WTC11 (cell line): ENCODE results near the gene CHRNE. TPM values are rescaled to one million over a fixed set of nuclear protein-coding genes. Genes with fewer than 3 reads are reported as not detected.

Experiments used
- ATAC-seq: fragments of 200-7000 bp; cut with Tn5 transposase; 2 replicates; pipeline ENCODE4 v1.10.0; 2021; ENCODE audit warnings: mild to moderate bottlenecking, moderate library complexity
- CTCF ChIA-PET: fragments of 300-600 bp; sonication (Branson Sonifier 250); formaldehyde crosslinking; loops from one replicate; lab custom pipeline; 2021; ENCODE audit warnings: antibody characterized with exemption; lab: Charles Lee
- POLR2A ChIA-PET: fragments of 350-600 bp; sonication (Branson Sonifier 250); formaldehyde crosslinking; loops from one replicate; lab custom pipeline; 2021; ENCODE audit warnings: antibody characterized with exemption; lab: Charles Lee
- DNase-seq: peaks from one replicate; pipeline ENCODE4 v3.0.0; 2021; ENCODE audit warnings: low spot score
- H3K27ac Mint-ChIP-seq: 2 replicates; pipeline ENCODE4 v1.8.0; 2021; ENCODE audit warnings: mixed read lengths
- H3K27me3 Mint-ChIP-seq: 2 replicates; pipeline ENCODE4 v1.8.0; 2021; ENCODE audit warnings: low read depth, mild to moderate bottlenecking, moderate library complexity, mixed read lengths
- H3K36me3 Mint-ChIP-seq: 2 replicates; pipeline ENCODE4 v1.8.0; 2021; ENCODE audit warnings: mixed read lengths
- H3K4me1 Mint-ChIP-seq: 2 replicates; pipeline ENCODE4 v1.8.0; 2022; ENCODE audit warnings: mixed read lengths
- H3K4me3 Mint-ChIP-seq: 2 replicates; pipeline ENCODE4 v1.8.0; 2021; ENCODE audit warnings: mild to moderate bottlenecking, moderate library complexity, mixed read lengths
- H3K9me3 Mint-ChIP-seq: 2 replicates; pipeline ENCODE4 v1.8.0; 2021; ENCODE audit warnings: mixed read lengths
- ELF4 ChIP-seq: sonication (generic); formaldehyde crosslinking; IDR thresholded peaks from 2 replicates; pipeline ENCODE4 v1.8.1; 2022; ENCODE audit warnings: low read depth, mild to moderate bottlenecking, moderate library complexity, missing genetic modification reagents
- ETV6 ChIP-seq: sonication (generic); formaldehyde crosslinking; IDR thresholded peaks from 2 replicates; pipeline ENCODE4 v1.8.1; 2022; ENCODE audit warnings: mild to moderate bottlenecking, missing genetic modification reagents
- GRHL2 ChIP-seq: fragments of 250-450 bp; sonication (Bioruptor Pico); IDR thresholded peaks from 2 replicates; pipeline ENCODE4 v1.8.0; 2022; ENCODE audit warnings: mild to moderate bottlenecking, moderate library complexity; ENCODE audit not compliant: insufficient replicate concordance, severe bottlenecking
- GTF2I ChIP-seq: fragments of 250-450 bp; sonication (Bioruptor Pico); conservative IDR thresholded peaks from 2 replicates; pipeline ENCODE4 v1.4.0; 2021; ENCODE audit warnings: mild to moderate bottlenecking
- MYBL2 ChIP-seq: sonication (generic); formaldehyde crosslinking; IDR thresholded peaks from 2 replicates; pipeline ENCODE4 v1.8.1; 2023; ENCODE audit warnings: mild to moderate bottlenecking, moderate library complexity, missing genetic modification reagents
- NR1H2 ChIP-seq: sonication (generic); formaldehyde crosslinking; IDR thresholded peaks from 2 replicates; pipeline ENCODE4 v1.9.0; 2021; ENCODE audit warnings: mild to moderate bottlenecking, moderate library complexity, missing genetic modification reagents
- NR2C2 ChIP-seq: sonication (generic); formaldehyde crosslinking; IDR thresholded peaks from 2 replicates; pipeline ENCODE4 v1.8.0; 2022; ENCODE audit warnings: mild to moderate bottlenecking, missing genetic modification reagents
- OVOL2 ChIP-seq: fragments of 250-450 bp; sonication (Bioruptor Pico); IDR thresholded peaks from 2 replicates; pipeline ENCODE4 v1.9.0; 2021; ENCODE audit warnings: mild to moderate bottlenecking, borderline replicate concordance
- RELA ChIP-seq: sonication (generic); formaldehyde crosslinking; IDR thresholded peaks from 2 replicates; pipeline ENCODE4 v1.8.1; 2022; ENCODE audit warnings: missing genetic modification reagents, mild to moderate bottlenecking, borderline replicate concordance
- ZNF138 ChIP-seq: sonication (generic); formaldehyde crosslinking; conservative IDR thresholded peaks from 2 replicates; pipeline ENCODE4 v1.8.1; 2022; ENCODE audit warnings: mild to moderate bottlenecking, moderate library complexity, missing genetic modification reagents
- ZNF219 ChIP-seq: sonication (generic); formaldehyde crosslinking; IDR thresholded peaks from 2 replicates; pipeline ENCODE4 v1.8.0; 2023; ENCODE audit warnings: missing genetic modification reagents, mild to moderate bottlenecking, borderline replicate concordance
- ZNF263 ChIP-seq: sonication (generic); formaldehyde crosslinking; IDR thresholded peaks from 2 replicates; pipeline ENCODE4 v1.8.1; 2022; ENCODE audit warnings: low read depth, mild to moderate bottlenecking, moderate library complexity, missing genetic modification reagents
- ZNF317 ChIP-seq: sonication (generic); formaldehyde crosslinking; IDR thresholded peaks from 2 replicates; pipeline ENCODE4 v1.8.1; 2023; ENCODE audit warnings: low read depth, mild to moderate bottlenecking, moderate library complexity, missing genetic modification reagents, borderline replicate concordance
- total RNA-seq: library from RNA; stranded (reverse); gene quantifications from 3 replicates; pipeline ENCODE4 v1.2.3, GENCODE V29; 2021
- TF ChIP-seq, protein P1 (sequence below): sonication (generic); formaldehyde crosslinking; IDR thresholded peaks from 2 replicates; pipeline ENCODE4 v1.8.1; 2023; ENCODE audit warnings: mild to moderate bottlenecking, missing genetic modification reagents, moderate library complexity
- TF ChIP-seq, protein P2 (sequence below): sonication (generic); formaldehyde crosslinking; IDR thresholded peaks from 2 replicates; pipeline ENCODE4 v1.8.1; 2023; ENCODE audit warnings: mild to moderate bottlenecking, missing genetic modification reagents
- TF ChIP-seq, protein P3 (sequence below): sonication (generic); formaldehyde crosslinking; IDR thresholded peaks from 2 replicates; pipeline ENCODE4 v1.8.0; 2022; ENCODE audit warnings: mild to moderate bottlenecking, missing genetic modification reagents
- TF ChIP-seq, protein P4 (sequence below): sonication (generic); formaldehyde crosslinking; IDR thresholded peaks from 2 replicates; pipeline ENCODE4 v1.8.0; 2023; ENCODE audit warnings: mild to moderate bottlenecking, missing genetic modification reagents
- TF ChIP-seq, protein P5 (sequence below): fragments of 250-450 bp; sonication (Bioruptor Pico); IDR thresholded peaks from 2 replicates; pipeline ENCODE4 v1.8.0; 2021; ENCODE audit warnings: mild to moderate bottlenecking
- TF ChIP-seq, protein P6 (sequence below): fragments of 250-450 bp; sonication (Bioruptor Pico); IDR thresholded peaks from 2 replicates; pipeline ENCODE4 v1.9.0; 2021; ENCODE audit warnings: moderate library complexity, mild to moderate bottlenecking, inconsistent platforms, borderline replicate concordance
- TF ChIP-seq, protein P7 (sequence below): sonication (generic); formaldehyde crosslinking; conservative IDR thresholded peaks from 2 replicates; pipeline ENCODE4 v1.8.1; 2023; ENCODE audit warnings: mild to moderate bottlenecking, low read depth, missing genetic modification reagents, moderate library complexity
- TF ChIP-seq, protein P8 (sequence below): fragments of 200-600 bp; IDR thresholded peaks from 2 replicates; pipeline ENCODE4 v1.8.0; 2022; ENCODE audit warnings: antibody characterized with exemption
- TF ChIP-seq, protein P9 (sequence below): sonication (generic); formaldehyde crosslinking; IDR thresholded peaks from 2 replicates; pipeline ENCODE4 v1.8.1; 2022; ENCODE audit warnings: low read depth, missing genetic modification reagents, borderline replicate concordance

The CHRNE gene
- total RNA-seq, 1 experiment from 2014 or later: 0.70 TPM

DNA sequence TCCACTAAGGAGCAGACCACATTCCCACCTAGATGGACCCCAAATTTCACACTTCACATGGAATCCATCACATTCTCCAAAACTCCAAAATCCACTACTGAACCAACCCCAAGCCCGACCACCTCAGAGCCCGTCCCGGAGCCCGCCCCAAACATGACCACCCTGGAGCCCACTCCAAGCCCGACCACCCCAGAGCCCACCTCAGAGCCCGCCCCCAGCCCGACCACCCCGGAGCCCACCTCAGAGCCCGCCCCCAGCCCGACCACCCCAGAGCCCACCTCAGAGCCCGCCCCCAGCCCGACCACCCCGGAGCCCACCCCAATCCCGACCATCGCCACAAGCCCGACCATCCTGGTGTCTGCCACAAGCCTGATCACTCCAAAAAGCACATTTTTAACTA lies 30.7 kb upstream of the CHRNE start (continued):
- no peak for TF ChIP-seq ZNF138 (CRISPR knock-in tag)
- no peak for TF ChIP-seq NR2C2 (CRISPR knock-in tag)
- TF ChIP-seq, protein P1, sequence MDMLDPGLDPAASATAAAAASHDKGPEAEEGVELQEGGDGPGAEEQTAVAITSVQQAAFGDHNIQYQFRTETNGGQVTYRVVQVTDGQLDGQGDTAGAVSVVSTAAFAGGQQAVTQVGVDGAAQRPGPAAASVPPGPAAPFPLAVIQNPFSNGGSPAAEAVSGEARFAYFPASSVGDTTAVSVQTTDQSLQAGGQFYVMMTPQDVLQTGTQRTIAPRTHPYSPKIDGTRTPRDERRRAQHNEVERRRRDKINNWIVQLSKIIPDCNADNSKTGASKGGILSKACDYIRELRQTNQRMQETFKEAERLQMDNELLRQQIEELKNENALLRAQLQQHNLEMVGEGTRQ (CRISPR knock-in tag): no peak
- TF ChIP-seq, protein P2, sequence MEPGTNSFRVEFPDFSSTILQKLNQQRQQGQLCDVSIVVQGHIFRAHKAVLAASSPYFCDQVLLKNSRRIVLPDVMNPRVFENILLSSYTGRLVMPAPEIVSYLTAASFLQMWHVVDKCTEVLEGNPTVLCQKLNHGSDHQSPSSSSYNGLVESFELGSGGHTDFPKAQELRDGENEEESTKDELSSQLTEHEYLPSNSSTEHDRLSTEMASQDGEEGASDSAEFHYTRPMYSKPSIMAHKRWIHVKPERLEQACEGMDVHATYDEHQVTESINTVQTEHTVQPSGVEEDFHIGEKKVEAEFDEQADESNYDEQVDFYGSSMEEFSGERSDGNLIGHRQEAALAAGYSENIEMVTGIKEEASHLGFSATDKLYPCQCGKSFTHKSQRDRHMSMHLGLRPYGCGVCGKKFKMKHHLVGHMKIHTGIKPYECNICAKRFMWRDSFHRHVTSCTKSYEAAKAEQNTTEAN (CRISPR knock-in tag): no peak
- no peak for TF ChIP-seq NR1H2 (CRISPR knock-in tag)
- TF ChIP-seq, protein P3, sequence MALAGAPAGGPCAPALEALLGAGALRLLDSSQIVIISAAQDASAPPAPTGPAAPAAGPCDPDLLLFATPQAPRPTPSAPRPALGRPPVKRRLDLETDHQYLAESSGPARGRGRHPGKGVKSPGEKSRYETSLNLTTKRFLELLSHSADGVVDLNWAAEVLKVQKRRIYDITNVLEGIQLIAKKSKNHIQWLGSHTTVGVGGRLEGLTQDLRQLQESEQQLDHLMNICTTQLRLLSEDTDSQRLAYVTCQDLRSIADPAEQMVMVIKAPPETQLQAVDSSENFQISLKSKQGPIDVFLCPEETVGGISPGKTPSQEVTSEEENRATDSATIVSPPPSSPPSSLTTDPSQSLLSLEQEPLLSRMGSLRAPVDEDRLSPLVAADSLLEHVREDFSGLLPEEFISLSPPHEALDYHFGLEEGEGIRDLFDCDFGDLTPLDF (CRISPR knock-in tag): no peak
- TF ChIP-seq ZNF263 (CRISPR knock-in tag): no peak
- TF ChIP-seq ZNF317 (CRISPR knock-in tag): no peak
- no peak for TF ChIP-seq MYBL2 (CRISPR knock-in tag)
- TF ChIP-seq, protein P4, sequence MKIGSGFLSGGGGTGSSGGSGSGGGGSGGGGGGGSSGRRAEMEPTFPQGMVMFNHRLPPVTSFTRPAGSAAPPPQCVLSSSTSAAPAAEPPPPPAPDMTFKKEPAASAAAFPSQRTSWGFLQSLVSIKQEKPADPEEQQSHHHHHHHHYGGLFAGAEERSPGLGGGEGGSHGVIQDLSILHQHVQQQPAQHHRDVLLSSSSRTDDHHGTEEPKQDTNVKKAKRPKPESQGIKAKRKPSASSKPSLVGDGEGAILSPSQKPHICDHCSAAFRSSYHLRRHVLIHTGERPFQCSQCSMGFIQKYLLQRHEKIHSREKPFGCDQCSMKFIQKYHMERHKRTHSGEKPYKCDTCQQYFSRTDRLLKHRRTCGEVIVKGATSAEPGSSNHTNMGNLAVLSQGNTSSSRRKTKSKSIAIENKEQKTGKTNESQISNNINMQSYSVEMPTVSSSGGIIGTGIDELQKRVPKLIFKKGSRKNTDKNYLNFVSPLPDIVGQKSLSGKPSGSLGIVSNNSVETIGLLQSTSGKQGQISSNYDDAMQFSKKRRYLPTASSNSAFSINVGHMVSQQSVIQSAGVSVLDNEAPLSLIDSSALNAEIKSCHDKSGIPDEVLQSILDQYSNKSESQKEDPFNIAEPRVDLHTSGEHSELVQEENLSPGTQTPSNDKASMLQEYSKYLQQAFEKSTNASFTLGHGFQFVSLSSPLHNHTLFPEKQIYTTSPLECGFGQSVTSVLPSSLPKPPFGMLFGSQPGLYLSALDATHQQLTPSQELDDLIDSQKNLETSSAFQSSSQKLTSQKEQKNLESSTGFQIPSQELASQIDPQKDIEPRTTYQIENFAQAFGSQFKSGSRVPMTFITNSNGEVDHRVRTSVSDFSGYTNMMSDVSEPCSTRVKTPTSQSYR (CRISPR knock-in tag): no peak
- TF ChIP-seq, protein P5, sequence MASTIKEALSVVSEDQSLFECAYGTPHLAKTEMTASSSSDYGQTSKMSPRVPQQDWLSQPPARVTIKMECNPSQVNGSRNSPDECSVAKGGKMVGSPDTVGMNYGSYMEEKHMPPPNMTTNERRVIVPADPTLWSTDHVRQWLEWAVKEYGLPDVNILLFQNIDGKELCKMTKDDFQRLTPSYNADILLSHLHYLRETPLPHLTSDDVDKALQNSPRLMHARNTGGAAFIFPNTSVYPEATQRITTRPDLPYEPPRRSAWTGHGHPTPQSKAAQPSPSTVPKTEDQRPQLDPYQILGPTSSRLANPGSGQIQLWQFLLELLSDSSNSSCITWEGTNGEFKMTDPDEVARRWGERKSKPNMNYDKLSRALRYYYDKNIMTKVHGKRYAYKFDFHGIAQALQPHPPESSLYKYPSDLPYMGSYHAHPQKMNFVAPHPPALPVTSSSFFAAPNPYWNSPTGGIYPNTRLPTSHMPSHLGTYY: no peak
- TF ChIP-seq, protein P6, sequence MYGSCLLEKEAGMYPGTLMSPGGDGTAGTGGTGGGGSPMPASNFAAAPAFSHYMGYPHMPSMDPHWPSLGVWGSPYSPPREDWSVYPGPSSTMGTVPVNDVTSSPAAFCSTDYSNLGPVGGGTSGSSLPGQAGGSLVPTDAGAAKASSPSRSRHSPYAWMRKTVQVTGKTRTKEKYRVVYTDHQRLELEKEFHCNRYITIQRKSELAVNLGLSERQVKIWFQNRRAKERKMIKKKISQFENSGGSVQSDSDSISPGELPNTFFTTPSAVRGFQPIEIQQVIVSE (CRISPR knock-in tag): no peak

DNA sequence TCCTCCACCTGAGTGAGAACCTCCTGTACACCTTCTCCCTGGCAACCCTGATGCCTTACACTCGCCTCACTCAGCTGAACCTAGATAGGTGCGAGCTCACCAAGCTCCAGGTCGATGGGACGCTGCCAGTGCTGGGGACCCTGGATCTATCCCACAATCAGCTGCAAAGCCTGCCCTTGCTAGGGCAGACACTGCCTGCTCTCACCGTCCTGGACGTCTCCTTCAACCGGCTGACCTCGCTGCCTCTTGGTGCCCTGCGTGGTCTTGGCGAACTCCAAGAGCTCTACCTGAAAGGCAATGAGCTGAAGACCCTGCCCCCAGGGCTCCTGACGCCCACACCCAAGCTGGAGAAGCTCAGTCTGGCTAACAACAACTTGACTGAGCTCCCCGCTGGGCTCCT lies 29.9 kb upstream of the CHRNE start:
- no peak overlapping the region for H3K4me3 Mint-ChIP-seq
- TF ChIP-seq ETV6: no peak
- TF ChIP-seq, protein P7, sequence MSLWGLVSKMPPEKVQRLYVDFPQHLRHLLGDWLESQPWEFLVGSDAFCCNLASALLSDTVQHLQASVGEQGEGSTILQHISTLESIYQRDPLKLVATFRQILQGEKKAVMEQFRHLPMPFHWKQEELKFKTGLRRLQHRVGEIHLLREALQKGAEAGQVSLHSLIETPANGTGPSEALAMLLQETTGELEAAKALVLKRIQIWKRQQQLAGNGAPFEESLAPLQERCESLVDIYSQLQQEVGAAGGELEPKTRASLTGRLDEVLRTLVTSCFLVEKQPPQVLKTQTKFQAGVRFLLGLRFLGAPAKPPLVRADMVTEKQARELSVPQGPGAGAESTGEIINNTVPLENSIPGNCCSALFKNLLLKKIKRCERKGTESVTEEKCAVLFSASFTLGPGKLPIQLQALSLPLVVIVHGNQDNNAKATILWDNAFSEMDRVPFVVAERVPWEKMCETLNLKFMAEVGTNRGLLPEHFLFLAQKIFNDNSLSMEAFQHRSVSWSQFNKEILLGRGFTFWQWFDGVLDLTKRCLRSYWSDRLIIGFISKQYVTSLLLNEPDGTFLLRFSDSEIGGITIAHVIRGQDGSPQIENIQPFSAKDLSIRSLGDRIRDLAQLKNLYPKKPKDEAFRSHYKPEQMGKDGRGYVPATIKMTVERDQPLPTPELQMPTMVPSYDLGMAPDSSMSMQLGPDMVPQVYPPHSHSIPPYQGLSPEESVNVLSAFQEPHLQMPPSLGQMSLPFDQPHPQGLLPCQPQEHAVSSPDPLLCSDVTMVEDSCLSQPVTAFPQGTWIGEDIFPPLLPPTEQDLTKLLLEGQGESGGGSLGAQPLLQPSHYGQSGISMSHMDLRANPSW (CRISPR knock-in tag): no peak
- no peak for TF ChIP-seq OVOL2 (CRISPR knock-in tag)
- TF ChIP-seq, protein P8, sequence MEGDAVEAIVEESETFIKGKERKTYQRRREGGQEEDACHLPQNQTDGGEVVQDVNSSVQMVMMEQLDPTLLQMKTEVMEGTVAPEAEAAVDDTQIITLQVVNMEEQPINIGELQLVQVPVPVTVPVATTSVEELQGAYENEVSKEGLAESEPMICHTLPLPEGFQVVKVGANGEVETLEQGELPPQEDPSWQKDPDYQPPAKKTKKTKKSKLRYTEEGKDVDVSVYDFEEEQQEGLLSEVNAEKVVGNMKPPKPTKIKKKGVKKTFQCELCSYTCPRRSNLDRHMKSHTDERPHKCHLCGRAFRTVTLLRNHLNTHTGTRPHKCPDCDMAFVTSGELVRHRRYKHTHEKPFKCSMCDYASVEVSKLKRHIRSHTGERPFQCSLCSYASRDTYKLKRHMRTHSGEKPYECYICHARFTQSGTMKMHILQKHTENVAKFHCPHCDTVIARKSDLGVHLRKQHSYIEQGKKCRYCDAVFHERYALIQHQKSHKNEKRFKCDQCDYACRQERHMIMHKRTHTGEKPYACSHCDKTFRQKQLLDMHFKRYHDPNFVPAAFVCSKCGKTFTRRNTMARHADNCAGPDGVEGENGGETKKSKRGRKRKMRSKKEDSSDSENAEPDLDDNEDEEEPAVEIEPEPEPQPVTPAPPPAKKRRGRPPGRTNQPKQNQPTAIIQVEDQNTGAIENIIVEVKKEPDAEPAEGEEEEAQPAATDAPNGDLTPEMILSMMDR: no peak
- no peak for TF ChIP-seq GRHL2 (CRISPR knock-in tag)
- no peak for TF ChIP-seq ZNF219 (CRISPR knock-in tag)
- no peak for TF ChIP-seq GTF2I (CRISPR knock-in tag)
- TF ChIP-seq RELA: no peak
- no peak for TF ChIP-seq ELF4 (CRISPR knock-in tag)
- TF ChIP-seq, protein P9, sequence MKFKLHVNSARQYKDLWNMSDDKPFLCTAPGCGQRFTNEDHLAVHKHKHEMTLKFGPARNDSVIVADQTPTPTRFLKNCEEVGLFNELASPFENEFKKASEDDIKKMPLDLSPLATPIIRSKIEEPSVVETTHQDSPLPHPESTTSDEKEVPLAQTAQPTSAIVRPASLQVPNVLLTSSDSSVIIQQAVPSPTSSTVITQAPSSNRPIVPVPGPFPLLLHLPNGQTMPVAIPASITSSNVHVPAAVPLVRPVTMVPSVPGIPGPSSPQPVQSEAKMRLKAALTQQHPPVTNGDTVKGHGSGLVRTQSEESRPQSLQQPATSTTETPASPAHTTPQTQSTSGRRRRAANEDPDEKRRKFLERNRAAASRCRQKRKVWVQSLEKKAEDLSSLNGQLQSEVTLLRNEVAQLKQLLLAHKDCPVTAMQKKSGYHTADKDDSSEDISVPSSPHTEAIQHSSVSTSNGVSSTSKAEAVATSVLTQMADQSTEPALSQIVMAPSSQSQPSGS (CRISPR knock-in tag): no peak

More for the DNA sequence above, 29.9 kb upstream of the CHRNE start:
- POLR2A ChIA-PET: interaction anchor here (1.0 kb wide), 1 partner anchor 23 kb away, joined by 4 read pairs; no protein-coding TSS in a partner anchor
- DNase-seq (no peak), ATAC-seq (no peak)
- Mint-ChIP-seq H3K27me3 (no peaks in the 10 kb centered on the region), H3K9me3 (no peaks in the 10 kb centered on the region), H3K27ac (no peak overlapping the region), H3K4me1 (peaks cover 9% of the 10 kb centered on the region), H3K36me3 (peaks cover 13% of the 10 kb centered on the region)
- CTCF ChIA-PET: interaction anchor here (0.9 to 3.3 kb wide), 2 partner anchors 13 to 24 kb away, joined by 4 to 39 read pairs; no protein-coding TSS in a partner anchor
